A549 (cell line): ENCODE measurements around the gene SUPT3H. TPM values are rescaled to one million over a fixed set of nuclear protein-coding genes. Genes with fewer than 3 reads are reported as not detected.
A peak's percentile ranks its signal among the peaks of the same experiment; 100 is the strongest.

ENCODE experiments used
- ATAC-seq, 2 experiments: fragments of 200-7000 bp in 1 of 2; fragments of >200 bp in 1 of 2; cut with Nextera tagmentation in 1 of 2; cut with Tn5 transposase in 1 of 2; 3 replicates each; pipeline versions ENCODE4 v1.8.0 to v1.9.1; 2018 to 2020; ENCODE audit warnings: mild to moderate bottlenecking in 1 of 2, moderate library complexity in 1 of 2
- CTCF ChIA-PET: fragments of 300-600 bp; sonication (Branson Sonifier 250); formaldehyde crosslinking; extraction: SDS; loops from one replicate; lab custom pipeline; 2021; ENCODE audit warnings: antibody characterized with exemption, inconsistent platforms; lab: Yijun Ruan, JAX
- POLR2A ChIA-PET: fragments of 350-600 bp; formaldehyde crosslinking; extraction: SDS; loops from one replicate; lab custom pipeline; 2021; ENCODE audit warnings: antibody characterized with exemption, inconsistent platforms; lab: Yijun Ruan, JAX
- DNase-seq, 2 experiments: peaks; one replicate each; pipeline versions ENCODE4 v3.0.0 to v3.0.0-alpha.2; 2011 to 2016; ENCODE audit warnings: low read depth in 1 of 2, low spot score in 1 of 2
- FAIRE-seq: peaks from 2 replicates; lab custom pipeline; 2011; peaks lifted over from hg19 to GRCh38; lab: Jason Lieb, UNC
- H3K27ac ChIP-seq, 2 experiments: fragments of >200 bp; sonication (Bioruptor Twin); formaldehyde crosslinking; 3 replicates each; pipeline ENCODE4 v1.5.1; 2016 to 2017
- H3K4me1 ChIP-seq: fragments of >200 bp; sonication (Bioruptor Twin); formaldehyde crosslinking; 3 replicates; pipeline ENCODE4 v1.6.1; 2016
- H3K4me2 ChIP-seq: fragments of >200 bp; sonication (Bioruptor Twin); formaldehyde crosslinking; 3 replicates; pipeline ENCODE4 v1.6.1; 2016
- H3K4me3 ChIP-seq: fragments of >200 bp; sonication (Bioruptor Twin); formaldehyde crosslinking; 3 replicates; pipeline ENCODE4 v1.5.1; 2016
- H3K9me3 ChIP-seq: fragments of >200 bp; sonication (Bioruptor Twin); formaldehyde crosslinking; 3 replicates; pipeline ENCODE4 v1.6.1; 2016
- BCL3 ChIP-seq: fragments of >200 bp; sonication (Bioruptor Twin); formaldehyde crosslinking; IDR thresholded peaks from 3 replicates; pipeline ENCODE4 v1.6.1; 2016
- BHLHE40 ChIP-seq: IDR thresholded peaks from 2 replicates; pipeline ENCODE4 v1.6.1; 2012; ENCODE audit warnings: low read depth, low read length, inconsistent platforms
- CEBPB ChIP-seq, 2 experiments: fragments of >200 bp in 1 of 2; sonication (Bioruptor Twin) in 1 of 2; formaldehyde crosslinking in 1 of 2; IDR thresholded peaks; 2 replicates each; pipeline ENCODE4 v1.6.1; 2012 to 2016
- CHD2 ChIP-seq: fragments of 150-350 bp; IDR thresholded peaks from 2 replicates; pipeline ENCODE4 v1.6.1; 2014; ENCODE audit warnings: low read length; ENCODE audit not compliant: partially characterized antibody
- CTCF ChIP-seq: fragments of >200 bp; sonication (Bioruptor Twin); formaldehyde crosslinking; IDR thresholded peaks from 3 replicates; pipeline ENCODE4 v1.5.1; 2016
- EHMT2 ChIP-seq: fragments of 200-600 bp; sonication (generic); IDR thresholded peaks from 2 replicates; pipeline ENCODE4 v1.6.1; 2016; ENCODE audit warnings: antibody characterized with exemption, low read depth, mild to moderate bottlenecking, moderate library complexity
- ELK1 ChIP-seq: fragments of 150-350 bp; IDR thresholded peaks from 2 replicates; pipeline ENCODE4 v1.6.1; 2014; ENCODE audit warnings: low read depth, mild to moderate bottlenecking, low read length
- ESRRA ChIP-seq: fragments of 150-350 bp; IDR thresholded peaks from 2 replicates; pipeline ENCODE4 v1.6.1; 2014; ENCODE audit warnings: mild to moderate bottlenecking, low read length, borderline replicate concordance
- FOSB ChIP-seq: fragments of 250-450 bp; sonication (Bioruptor Pico); IDR thresholded peaks from 2 replicates; pipeline ENCODE4 v1.5.0; 2020; ENCODE audit warnings: mild to moderate bottlenecking, moderate library complexity
- FOSL2 ChIP-seq, 2 experiments: fragments of 450-650 bp in 1 of 2; fragments of >200 bp in 1 of 2; sonication (Bioruptor Twin) in 1 of 2; formaldehyde crosslinking; IDR thresholded peaks; 2 replicates each; pipeline versions ENCODE4 v1.5.0 to v1.6.1; 2016 to 2020; ENCODE audit warnings: mild to moderate bottlenecking in 1 of 2, moderate library complexity in 1 of 2
- HES2 ChIP-seq: fragments of >200 bp; sonication (Bioruptor Twin); formaldehyde crosslinking; IDR thresholded peaks from 2 replicates; pipeline ENCODE4 v1.6.1; 2016
- HMGXB4 ChIP-seq: fragments of 250-450 bp; sonication (Bioruptor Pico); IDR thresholded peaks from 2 replicates; pipeline ENCODE4 v1.5.0; 2021; ENCODE audit warnings: mild to moderate bottlenecking, moderate library complexity, borderline replicate concordance
- HOXB13 ChIP-seq: fragments of 250-450 bp; sonication (Bioruptor Pico); IDR thresholded peaks from 2 replicates; pipeline ENCODE4 v1.5.0; 2020; ENCODE audit warnings: low read depth, mild to moderate bottlenecking, moderate library complexity
- HOXB5 ChIP-seq: fragments of 250-450 bp; sonication (Bioruptor Pico); IDR thresholded peaks from 2 replicates; pipeline ENCODE4 v1.5.0; 2020; ENCODE audit warnings: mild to moderate bottlenecking, moderate library complexity
- JUN ChIP-seq, 2 experiments: fragments of >200 bp; sonication (Bioruptor Twin); formaldehyde crosslinking; IDR thresholded peaks; 2 replicates in 1 of 2; 3 replicates in 1 of 2; pipeline ENCODE4 v1.6.1; 2016 to 2017
- KDM1A ChIP-seq: fragments of 200-600 bp; sonication (generic); IDR thresholded peaks from 2 replicates; pipeline ENCODE4 v1.6.1; 2016; ENCODE audit warnings: low read depth, mild to moderate bottlenecking
- KDM5A ChIP-seq: fragments of 200-600 bp; sonication (generic); IDR thresholded peaks from 2 replicates; pipeline ENCODE4 v1.6.1; 2016; ENCODE audit warnings: antibody characterized with exemption, mild to moderate bottlenecking
- MAZ ChIP-seq: fragments of 150-350 bp; IDR thresholded peaks from 2 replicates; pipeline ENCODE4 v1.6.1; 2014; ENCODE audit warnings: antibody characterized with exemption, low read depth, low read length, borderline replicate concordance
- PHF8 ChIP-seq: fragments of 200-600 bp; sonication (generic); IDR thresholded peaks from 2 replicates; pipeline ENCODE4 v1.6.1; 2016; ENCODE audit warnings: low read depth, mild to moderate bottlenecking, antibody characterized with exemption, moderate library complexity, borderline replicate concordance
- RCOR1 ChIP-seq: fragments of 150-350 bp; IDR thresholded peaks from 2 replicates; pipeline ENCODE4 v1.6.1; 2014; ENCODE audit warnings: antibody characterized with exemption, low read length, low read depth
- RFX5 ChIP-seq: fragments of 450-650 bp; IDR thresholded peaks from 2 replicates; pipeline ENCODE4 v1.7.1; 2014; ENCODE audit warnings: antibody characterized with exemption, mild to moderate bottlenecking, moderate library complexity
- RNF2 ChIP-seq: fragments of 200-600 bp; sonication (generic); IDR thresholded peaks from 2 replicates; pipeline ENCODE4 v1.6.1; 2016; ENCODE audit warnings: low read depth, mild to moderate bottlenecking, antibody characterized with exemption, moderate library complexity, borderline replicate concordance
- SREBF2 ChIP-seq: fragments of 450-650 bp; IDR thresholded peaks from 2 replicates; pipeline ENCODE4 v1.6.1; 2014; ENCODE audit warnings: mild to moderate bottlenecking, moderate library complexity
- TFCP2L1 ChIP-seq: fragments of 250-450 bp; sonication (Bioruptor Pico); IDR thresholded peaks from 2 replicates; pipeline ENCODE4 v1.5.0; 2021; ENCODE audit warnings: mild to moderate bottlenecking
- TP53 ChIP-seq: fragments of 250-450 bp; sonication (Bioruptor Pico); IDR thresholded peaks from 2 replicates; pipeline ENCODE4 v1.5.0; 2021; ENCODE audit warnings: mild to moderate bottlenecking, moderate library complexity
- ZFP36 ChIP-seq: fragments of 450-650 bp; IDR thresholded peaks from 2 replicates; pipeline ENCODE4 v1.6.1; 2014; ENCODE audit warnings: borderline replicate concordance; ENCODE audit not compliant: partially characterized antibody
- WGBS: methylation state at CpG from one replicate; pipeline ENCODE4 v1.1.6; 2017; ENCODE audit errors: missing lambda C conversion rate; 5-methylcytosine and 5-hydroxymethylcytosine counted together
- polyA minus RNA-seq: library from RNA; depleted of rRNA, polyadenylated mRNA; stranded (reverse); fragments of >200 nt; gene quantifications from 2 replicates; pipeline ENCODE4 v1.2.3, GENCODE V29; 2011; rRNA and poly(A)+ RNA removed
- polyA plus RNA-seq, 4 experiments: library from polyadenylated mRNA; depleted of rRNA in 3 of 4; stranded (reverse); fragments of >200 nt; fragmentation: RNase III in 1 of 4; extraction: RNeasy Plus Mini Kit Qiagen cat#74134 plus additional on column Dnase treatment in 1 of 4; gene quantifications; 2 replicates in 3 of 4; 3 replicates in 1 of 4; pipeline ENCODE4 v1.2.3, GENCODE V29; 2011 to 2017
- TF ChIP-seq, protein P1 (sequence below): IDR thresholded peaks from 2 replicates; pipeline ENCODE4 v1.6.1; 2012; ENCODE audit warnings: low read depth, borderline replicate concordance

Gene SUPT3H
- polyA plus RNA-seq (2011; rRNA removed) (5.6 and 6.2 TPM in 2 replicates), polyA plus RNA-seq (2017; fragmentation: RNase III; extraction: RNeasy Plus Mini Kit Qiagen cat#74134 plus additional on column Dnase treatment) (4.0 to 4.8 TPM (median 4.3 TPM) in 3 replicates), polyA minus RNA-seq (5.2 and 13.3 TPM in 2 replicates)
- polyA plus RNA-seq (2012; cell fraction: cytosol; rRNA removed), result 4.5 and 5.1 TPM in 2 replicates
- polyA plus RNA-seq (2012; cell fraction: nucleus; rRNA removed), result 3.2 and 4.8 TPM in 2 replicates

GRCh38 chr6:45377554-45378333, at the start of gene SUPT3H:
Gene SUPT3H (minus strand): TSS chr6:45377934.
- FAIRE-seq (no peak), ATAC-seq (peak; percentile 92 to 96), DNase-seq (peak; percentile 47 to 94)
- H3K9me3 ChIP-seq, result no peaks in the 10 kb centered on the region
- peaks cover 8% of the 10 kb centered on the region; the same call in 1 of the 3 replicates for H3K4me1 ChIP-seq
- H3K4me3 ChIP-seq, result peak within 1 kb of the TSS; percentile 72
- CTCF ChIA-PET, result interaction anchor here (0.9 to 1.3 kb wide), 4 partner anchors 28 to 902 kb away, joined by 3 to 4 read pairs (median 4); no protein-coding TSS in a partner anchor
- peak within 1 kb of the TSS; percentile 97 to 99 for H3K27ac ChIP-seq
- WGBS, result 0% methylated on average over 1 of the region's 75 CpGs
- H3K4me2 ChIP-seq, result peak within 1 kb of the TSS; percentile 87
- POLR2A ChIA-PET, result interaction anchor here (0.6 to 1.4 kb wide), 12 partner anchors 15 to 902 kb away, joined by 3 to 7 read pairs (median 5); no protein-coding TSS in a partner anchor
- no peak for TF ChIP-seq ELK1
- no peak for TF ChIP-seq HOXB13 (CRISPR knock-in tag)
- no peak for TF ChIP-seq ZFP36
- TF ChIP-seq JUN (IDR thresholded peaks at IDR 0.05), result peak; percentile 70 to 74; a peak in 3 of 5 replicates
- TF ChIP-seq BCL3, result peak; percentile 52; the same call in 1 of the 3 replicates
- no peak for TF ChIP-seq RCOR1
- TF ChIP-seq CEBPB (IDR thresholded peaks at IDR 0.05), result no peak
- no peak for TF ChIP-seq HES2
- TF ChIP-seq TFCP2L1 (CRISPR knock-in tag), result no peak
- TF ChIP-seq RFX5, result no peak
- TF ChIP-seq FOSL2 (IDR thresholded peaks at IDR 0.05), result no peak
- TF ChIP-seq FOSL2 (CRISPR knock-in tag; IDR thresholded peaks at IDR 0.05), result no peak
- TF ChIP-seq KDM1A, result no peak
- TF ChIP-seq CHD2, result no peak
- TF ChIP-seq, protein P1, sequence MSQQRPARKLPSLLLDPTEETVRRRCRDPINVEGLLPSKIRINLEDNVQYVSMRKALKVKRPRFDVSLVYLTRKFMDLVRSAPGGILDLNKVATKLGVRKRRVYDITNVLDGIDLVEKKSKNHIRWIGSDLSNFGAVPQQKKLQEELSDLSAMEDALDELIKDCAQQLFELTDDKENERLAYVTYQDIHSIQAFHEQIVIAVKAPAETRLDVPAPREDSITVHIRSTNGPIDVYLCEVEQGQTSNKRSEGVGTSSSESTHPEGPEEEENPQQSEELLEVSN, result peak; percentile 68
- TF ChIP-seq FOSB (CRISPR knock-in tag), result no peak
- no peak for TF ChIP-seq KDM5A
- no peak for TF ChIP-seq ESRRA
- peak; percentile 84; the same call in 1 of the 2 replicates for TF ChIP-seq PHF8
- TF ChIP-seq SREBF2, result no peak
- no peak for TF ChIP-seq TP53 (CRISPR knock-in tag)
- no peak for TF ChIP-seq RNF2
- 0 out of 2 replicates have a peak, but pooled peaks have one; percentile 35 for TF ChIP-seq MAZ
- TF ChIP-seq CTCF, result no peak
- TF ChIP-seq HMGXB4 (CRISPR knock-in tag), result no peak
- no peak for TF ChIP-seq HOXB5 (CRISPR knock-in tag)
- TF ChIP-seq EHMT2, result no peak
- no peak for TF ChIP-seq BHLHE40
